ENCODE results near the gene RCN2. TPM values are rescaled to one million over a fixed set of nuclear protein-coding genes. Genes with fewer than 3 reads are reported as not detected.
"Not testable (repeated sequence)": the region's sequence is repeated elsewhere in the genome, so short reads cannot be mapped to it uniquely, and the experiment has no call there.

Gene RCN2
- total RNA-seq (2014; rRNA removed; shearing (Covaris generic)): 114 and 132 TPM in 2 replicates
- 188 and 249 TPM in 2 replicates for polyA plus RNA-seq (2015; cell fraction: cytosol; rRNA removed)
- polyA plus RNA-seq (2015; cell fraction: nucleus; rRNA removed): 62.4 and 78.2 TPM in 2 replicates

GRCh38 chr15:76931397-76932134, at the start of gene RCN2:
RCN2 (plus strand) TSS chr15:76931749; CDS start chr15:76931842, 93 bp downstream.
- peak; percentile 93 for DNase-seq (ENCODE audit: low read depth, low spot score)

GRCh38 chr15:76885212-76885611, 46.3 kb upstream of the RCN2 start:
- no peak for DNase-seq (ENCODE audit: low read depth, low spot score)
- in situ Hi-C loops (cut with HindIII; ENCODE audit: low pct_unique_long_range_greater_than_20kb, low sequenced_read_pairs): no loop called here

More at GRCh38 chr15:76931397-76932134, at the start of gene RCN2:
- in situ Hi-C loops (cut with HindIII; ENCODE audit: low pct_unique_long_range_greater_than_20kb, low sequenced_read_pairs): no loop called here

GRCh38 chr15:76887280-76888141, 44.0 kb upstream of the RCN2 start:
- DNase-seq (ENCODE audit: low read depth, low spot score); in situ Hi-C loops (cut with HindIII; ENCODE audit: low pct_unique_long_range_greater_than_20kb, low sequenced_read_pairs): not testable (repeated sequence)

GRCh38 chr15:76892836-76893235, 38.7 kb upstream of the RCN2 start:
- DNase-seq (ENCODE audit: low read depth, low spot score); in situ Hi-C loops (cut with HindIII; ENCODE audit: low pct_unique_long_range_greater_than_20kb, low sequenced_read_pairs): not testable (repeated sequence)

- in situ Hi-C loops (cut with HindIII; ENCODE audit: low pct_unique_long_range_greater_than_20kb, low sequenced_read_pairs): no loop called here
- DNase-seq (ENCODE audit: low read depth, low spot score): no peak
These were observed 37.4 kb upstream of the RCN2 start for GRCh38 chr15:76894174-76894573.

- in situ Hi-C loops (cut with HindIII; ENCODE audit: low pct_unique_long_range_greater_than_20kb, low sequenced_read_pairs): no loop called here
These were observed 33.4 kb upstream of the RCN2 start for GRCh38 chr15:76898102-76898501.

GRCh38 chr15:76899176-76899930, 32.2 kb upstream of the RCN2 start:
- in situ Hi-C loops (cut with HindIII; ENCODE audit: low pct_unique_long_range_greater_than_20kb, low sequenced_read_pairs): not testable (repeated sequence)

More at GRCh38 chr15:76898102-76898501, 33.4 kb upstream of the RCN2 start:
- DNase-seq (ENCODE audit: low read depth, low spot score): no peak

GRCh38 chr15:76899931-76900310, 31.6 kb upstream of the RCN2 start:
- in situ Hi-C loops (cut with HindIII; ENCODE audit: low pct_unique_long_range_greater_than_20kb, low sequenced_read_pairs); DNase-seq (ENCODE audit: low read depth, low spot score): not testable (repeated sequence)

More at GRCh38 chr15:76899176-76899930, 32.2 kb upstream of the RCN2 start:
- not testable (repeated sequence) for DNase-seq (ENCODE audit: low read depth, low spot score)

- DNase-seq (ENCODE audit: low read depth, low spot score): no peak
- in situ Hi-C loops (cut with HindIII; ENCODE audit: low pct_unique_long_range_greater_than_20kb, low sequenced_read_pairs): no loop called here
These were observed 29.6 kb upstream of the RCN2 start for GRCh38 chr15:76901965-76902364.

GRCh38 chr15:76903251-76903681, 28.3 kb upstream of the RCN2 start:
- peak; percentile 76 for DNase-seq (ENCODE audit: low read depth, low spot score)
- in situ Hi-C loops (cut with HindIII; ENCODE audit: low pct_unique_long_range_greater_than_20kb, low sequenced_read_pairs): no loop called here

- in situ Hi-C loops (cut with HindIII; ENCODE audit: low pct_unique_long_range_greater_than_20kb, low sequenced_read_pairs): no loop called here
These were observed 27.0 kb upstream of the RCN2 start for GRCh38 chr15:76904461-76905012.

GRCh38 chr15:76905013-76905839, 26.3 kb upstream of the RCN2 start, which contains the start of gene SCAPER:
SCAPER (minus strand) TSS chr15:76905340; CDS start chr15:76883817, 21,523 bp downstream.
- DNase-seq (ENCODE audit: low read depth, low spot score): peak; percentile 80
- in situ Hi-C loops (cut with HindIII; ENCODE audit: low pct_unique_long_range_greater_than_20kb, low sequenced_read_pairs): no loop called here

More at GRCh38 chr15:76904461-76905012, 27.0 kb upstream of the RCN2 start:
- peak; percentile 39 for DNase-seq (ENCODE audit: low read depth, low spot score)

GRCh38 chr15:76905855-76906254, 25.7 kb upstream of the RCN2 start:
- DNase-seq (ENCODE audit: low read depth, low spot score): no peak
- in situ Hi-C loops (cut with HindIII; ENCODE audit: low pct_unique_long_range_greater_than_20kb, low sequenced_read_pairs): no loop called here

- in situ Hi-C loops (cut with HindIII; ENCODE audit: low pct_unique_long_range_greater_than_20kb, low sequenced_read_pairs): no loop called here
- DNase-seq (ENCODE audit: low read depth, low spot score): no peak
These were observed 19.1 kb upstream of the RCN2 start for GRCh38 chr15:76912430-76912829.

- DNase-seq (ENCODE audit: low read depth, low spot score): no peak
- in situ Hi-C loops (cut with HindIII; ENCODE audit: low pct_unique_long_range_greater_than_20kb, low sequenced_read_pairs): no loop called here
These were observed 17.8 kb upstream of the RCN2 start for GRCh38 chr15:76913737-76914136.

- no peak for DNase-seq (ENCODE audit: low read depth, low spot score)
- in situ Hi-C loops (cut with HindIII; ENCODE audit: low pct_unique_long_range_greater_than_20kb, low sequenced_read_pairs): no loop called here
These were observed 15.2 kb upstream of the RCN2 start for GRCh38 chr15:76916369-76916768.
